OCI-LY7 (cell line): ENCODE data around the gene CCDC57. TPM values are rescaled to one million over a fixed set of nuclear protein-coding genes. Genes with fewer than 3 reads are reported as not detected.

Source experiments
- BruUV-seq: library from RNA; stranded (reverse); fragments of 400-500 nt; replicated peaks from 2 replicates; lab custom pipeline; 2021; lab: Mats Ljungman, UMichigan
- CTCF ChIA-PET: fragments of 300-600 bp; sonication (Branson Sonifier 250); formaldehyde crosslinking; loops from one replicate; lab custom pipeline; 2022; ENCODE audit warnings: antibody characterized with exemption; ENCODE audit not compliant: unreplicated experiment; lab: Charles Lee
- POLR2A ChIA-PET: fragments of 300-600 bp; sonication (Branson Sonifier 250); formaldehyde crosslinking; loops from one replicate; lab custom pipeline; 2022; ENCODE audit warnings: antibody characterized with exemption; lab: Charles Lee
- DNase-seq: peaks from one replicate; pipeline ENCODE4 v3.0.0-alpha.2; 2015; ENCODE audit warnings: low spot score
- H2AFZ ChIP-seq: fragments of 200-600 bp; sonication (generic), shearing (Covaris generic); 2 replicates; pipeline ENCODE4 v1.6.1; 2014; ENCODE audit warnings: mild to moderate bottlenecking, antibody characterized with exemption, low read length, moderate library complexity
- H3K27ac ChIP-seq: fragments of 200-600 bp; sonication (generic); 2 replicates; pipeline ENCODE4 v1.5.1; 2014; ENCODE audit warnings: mixed run types, low read depth, mild to moderate bottlenecking, moderate library complexity, low read length, inconsistent platforms; ENCODE audit not compliant: poor library complexity, severe bottlenecking
- H3K36me3 ChIP-seq: fragments of 200-600 bp; sonication (generic); 2 replicates; pipeline ENCODE4 v1.6.1; 2014; ENCODE audit warnings: mild to moderate bottlenecking, antibody characterized with exemption, low read length, moderate library complexity, mixed read lengths; ENCODE audit not compliant: insufficient read depth
- H3K4me1 ChIP-seq: fragments of 200-600 bp; sonication (generic); 2 replicates; pipeline ENCODE4 v1.5.1; 2014; ENCODE audit warnings: mild to moderate bottlenecking, low read length; ENCODE audit not compliant: insufficient read depth, poor library complexity, severe bottlenecking
- H3K4me2 ChIP-seq: fragments of 200-600 bp; sonication (generic); 2 replicates; pipeline ENCODE4 v1.6.1; 2014; ENCODE audit warnings: mild to moderate bottlenecking, low read length
- H3K4me3 ChIP-seq: fragments of 200-600 bp; sonication (generic); 2 replicates; pipeline ENCODE4 v1.5.1; 2014; ENCODE audit warnings: mild to moderate bottlenecking, low read depth, low read length; ENCODE audit not compliant: poor library complexity, severe bottlenecking
- H3K79me2 ChIP-seq: fragments of 200-600 bp; sonication (generic); 2 replicates; pipeline ENCODE4 v1.6.1; 2016; ENCODE audit warnings: low read depth, mild to moderate bottlenecking, low read length, moderate library complexity, mixed read lengths; ENCODE audit not compliant: insufficient read depth
- H3K9me2 ChIP-seq: fragments of 200-600 bp; sonication (generic); 2 replicates; pipeline ENCODE4 v1.6.1; 2016; ENCODE audit warnings: mild to moderate bottlenecking, low read length, mixed read lengths; ENCODE audit not compliant: insufficient read depth
- H3K9me3 ChIP-seq: fragments of 200-600 bp; sonication (generic); 2 replicates; pipeline ENCODE4 v1.6.1; 2014; ENCODE audit warnings: mild to moderate bottlenecking, mixed run types, low read length, mixed read lengths
- H4K20me1 ChIP-seq: fragments of 200-600 bp; sonication (generic); 2 replicates; pipeline ENCODE4 v1.6.1; 2014; ENCODE audit warnings: mild to moderate bottlenecking, antibody characterized with exemption, low read length, moderate library complexity, mixed read lengths; ENCODE audit not compliant: insufficient read depth
- EZH2phosphoT487 ChIP-seq: fragments of 200-600 bp; sonication (generic); IDR thresholded peaks from 2 replicates; pipeline ENCODE4 v1.6.1; 2018; ENCODE audit warnings: low read depth, borderline replicate concordance, mild to moderate bottlenecking, mixed run types, antibody characterized with exemption, low read length, moderate library complexity, mixed read lengths
- intact Hi-C: fragments of 100-400 bp; cut with micrococcal nuclease; formaldehyde crosslinking; loops from one replicate; pipeline ENCODE4 v1.10.0; 2022; ENCODE audit not compliant: unreplicated experiment
- total RNA-seq, 2 experiments: library from RNA; depleted of rRNA in 1 of 2; stranded (reverse); fragments of >200 nt in 1 of 2; shearing (Covaris generic) in 1 of 2; gene quantifications; 2 replicates each; pipeline ENCODE4 v1.2.3, GENCODE V29; 2014 to 2022
- TF ChIP-seq, protein P1 (sequence below): fragments of 200-600 bp; sonication (generic); conservative IDR thresholded peaks from 2 replicates; pipeline ENCODE4 v1.5.1; 2014; ENCODE audit warnings: mild to moderate bottlenecking, antibody characterized with exemption, low read length, moderate library complexity, mixed read lengths

The CCDC57 gene
- total RNA-seq, 2 experiments from 2014 or later, result 34.5 to 58.7 TPM

DNA sequence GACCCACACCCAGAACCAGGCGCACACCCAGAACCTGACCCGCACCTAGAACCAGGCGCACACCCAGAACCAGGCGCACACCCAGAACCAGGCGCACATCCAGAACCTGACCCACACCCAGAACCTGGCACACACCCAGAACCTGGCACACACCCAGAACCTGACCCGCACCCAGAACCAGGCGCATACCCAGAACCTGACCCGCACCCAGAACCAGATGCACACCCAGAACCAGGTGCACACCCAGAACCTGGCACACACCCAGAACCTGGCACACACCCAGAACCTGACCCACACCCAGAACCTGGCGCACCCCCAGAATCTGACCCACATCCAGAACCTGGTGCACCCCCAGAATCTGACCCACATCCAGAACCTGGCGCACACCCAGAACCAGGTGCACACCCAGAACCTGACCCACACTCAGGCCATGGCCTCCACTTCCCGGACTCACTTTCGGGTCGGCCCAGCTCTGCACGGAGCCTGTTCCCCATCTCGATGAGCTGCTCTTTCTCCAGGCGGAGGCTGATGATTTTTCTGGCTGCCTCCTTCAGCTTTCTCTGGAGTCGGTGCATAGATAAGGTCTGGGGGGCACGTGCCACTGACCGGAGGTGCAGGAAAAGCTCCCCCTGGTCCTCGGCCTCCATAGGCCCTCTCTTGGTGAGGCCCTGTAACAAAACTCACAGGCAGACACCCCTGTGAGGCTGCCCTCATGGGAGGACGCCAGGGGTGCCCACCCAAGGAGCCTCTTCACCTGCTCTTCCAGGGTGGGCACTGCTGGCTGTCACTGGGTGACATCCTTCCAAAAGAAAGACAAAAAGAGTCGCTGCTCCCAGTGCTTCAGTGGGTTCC lies 61.3 kb downstream of the CCDC57 start:
- H4K20me1 ChIP-seq, result no peaks in the 10 kb centered on the region
- no TSS peak for BruUV-seq
- TF ChIP-seq, protein P1, sequence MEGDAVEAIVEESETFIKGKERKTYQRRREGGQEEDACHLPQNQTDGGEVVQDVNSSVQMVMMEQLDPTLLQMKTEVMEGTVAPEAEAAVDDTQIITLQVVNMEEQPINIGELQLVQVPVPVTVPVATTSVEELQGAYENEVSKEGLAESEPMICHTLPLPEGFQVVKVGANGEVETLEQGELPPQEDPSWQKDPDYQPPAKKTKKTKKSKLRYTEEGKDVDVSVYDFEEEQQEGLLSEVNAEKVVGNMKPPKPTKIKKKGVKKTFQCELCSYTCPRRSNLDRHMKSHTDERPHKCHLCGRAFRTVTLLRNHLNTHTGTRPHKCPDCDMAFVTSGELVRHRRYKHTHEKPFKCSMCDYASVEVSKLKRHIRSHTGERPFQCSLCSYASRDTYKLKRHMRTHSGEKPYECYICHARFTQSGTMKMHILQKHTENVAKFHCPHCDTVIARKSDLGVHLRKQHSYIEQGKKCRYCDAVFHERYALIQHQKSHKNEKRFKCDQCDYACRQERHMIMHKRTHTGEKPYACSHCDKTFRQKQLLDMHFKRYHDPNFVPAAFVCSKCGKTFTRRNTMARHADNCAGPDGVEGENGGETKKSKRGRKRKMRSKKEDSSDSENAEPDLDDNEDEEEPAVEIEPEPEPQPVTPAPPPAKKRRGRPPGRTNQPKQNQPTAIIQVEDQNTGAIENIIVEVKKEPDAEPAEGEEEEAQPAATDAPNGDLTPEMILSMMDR, result no peak
- TF ChIP-seq EZH2phosphoT487, result no peak
- H3K9me2 ChIP-seq, result no peaks in the 10 kb centered on the region
- no peak for DNase-seq
- ChIA-PET POLR2A (no interaction called here), CTCF (no interaction called here)
- no peaks in the 10 kb centered on the region for H3K79me2 ChIP-seq
- no peak overlapping the region for H3K27ac ChIP-seq
- H3K4me3 ChIP-seq, result no peak overlapping the region
- H3K4me1 ChIP-seq, result no peaks in the 10 kb centered on the region
- H3K9me3 ChIP-seq, result 0 out of 2 replicates have a peak, but pooled peaks cover 5% of the 10 kb centered on the region
- H3K36me3 ChIP-seq, result peaks cover 5% of the 10 kb centered on the region
- intact Hi-C loops, result no loop called here
- no peak overlapping the region for H3K4me2 ChIP-seq
- H2AFZ ChIP-seq, result no peak overlapping the region

DNA sequence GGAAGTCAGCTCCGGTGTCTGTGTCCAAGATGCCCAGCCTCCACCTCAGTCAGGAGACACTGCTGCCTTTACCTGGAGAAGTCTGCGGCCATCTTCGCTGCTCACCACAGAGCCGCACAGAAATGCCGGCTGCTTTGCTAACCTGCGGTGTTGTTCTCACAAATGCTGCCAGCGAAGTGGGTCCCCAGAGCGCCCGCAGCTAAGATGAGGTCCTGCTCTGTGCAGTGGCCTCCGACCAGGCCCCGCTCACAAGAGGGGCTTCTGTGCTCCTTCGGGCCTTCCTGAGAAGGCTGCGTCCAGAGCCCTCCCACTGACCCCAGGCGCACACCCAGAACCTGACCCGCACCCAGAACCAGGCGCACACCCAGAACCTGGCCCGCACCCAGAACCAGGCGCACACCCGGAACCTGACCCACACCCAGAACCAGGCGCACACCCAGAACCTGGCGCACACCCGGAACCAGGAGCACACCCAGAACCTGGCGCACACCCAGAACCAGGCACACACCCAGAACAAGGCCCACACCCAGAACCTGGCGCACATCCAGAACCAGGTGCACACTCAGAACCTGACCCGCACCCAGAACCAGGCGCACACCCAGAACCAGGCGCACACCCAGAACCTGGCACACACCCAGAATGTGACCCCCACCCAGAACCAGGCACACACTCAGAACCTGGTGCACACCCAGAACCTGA lies 63.1 kb downstream of the CCDC57 start:
- H3K4me3 ChIP-seq, result no peak overlapping the region
- H3K9me3 ChIP-seq, result 0 out of 2 replicates have a peak, but pooled peaks cover 5% of the 10 kb centered on the region
- no peaks in the 10 kb centered on the region for H3K4me1 ChIP-seq
- H3K4me2 ChIP-seq, result no peak overlapping the region
- H3K79me2 ChIP-seq, result no peaks in the 10 kb centered on the region
- ChIA-PET POLR2A (no interaction called here), CTCF (no interaction called here)
- H4K20me1 ChIP-seq, result no peaks in the 10 kb centered on the region
- intact Hi-C loops, result no loop called here
- no peak for DNase-seq
- H3K27ac ChIP-seq, result no peak overlapping the region
- TF ChIP-seq EZH2phosphoT487, result no peak
- TF ChIP-seq, protein P1, result no peak
- no TSS peak for BruUV-seq
- H3K36me3 ChIP-seq, result peaks cover 5% of the 10 kb centered on the region
- H2AFZ ChIP-seq, result no peak overlapping the region
- H3K9me2 ChIP-seq, result no peaks in the 10 kb centered on the region
